ENCODE data around the gene FREM1.
"Not testable (repeated sequence)": the region's sequence is repeated elsewhere in the genome, so short reads cannot be mapped to it uniquely, and the experiment has no call there.

FREM1 gene, protein sequence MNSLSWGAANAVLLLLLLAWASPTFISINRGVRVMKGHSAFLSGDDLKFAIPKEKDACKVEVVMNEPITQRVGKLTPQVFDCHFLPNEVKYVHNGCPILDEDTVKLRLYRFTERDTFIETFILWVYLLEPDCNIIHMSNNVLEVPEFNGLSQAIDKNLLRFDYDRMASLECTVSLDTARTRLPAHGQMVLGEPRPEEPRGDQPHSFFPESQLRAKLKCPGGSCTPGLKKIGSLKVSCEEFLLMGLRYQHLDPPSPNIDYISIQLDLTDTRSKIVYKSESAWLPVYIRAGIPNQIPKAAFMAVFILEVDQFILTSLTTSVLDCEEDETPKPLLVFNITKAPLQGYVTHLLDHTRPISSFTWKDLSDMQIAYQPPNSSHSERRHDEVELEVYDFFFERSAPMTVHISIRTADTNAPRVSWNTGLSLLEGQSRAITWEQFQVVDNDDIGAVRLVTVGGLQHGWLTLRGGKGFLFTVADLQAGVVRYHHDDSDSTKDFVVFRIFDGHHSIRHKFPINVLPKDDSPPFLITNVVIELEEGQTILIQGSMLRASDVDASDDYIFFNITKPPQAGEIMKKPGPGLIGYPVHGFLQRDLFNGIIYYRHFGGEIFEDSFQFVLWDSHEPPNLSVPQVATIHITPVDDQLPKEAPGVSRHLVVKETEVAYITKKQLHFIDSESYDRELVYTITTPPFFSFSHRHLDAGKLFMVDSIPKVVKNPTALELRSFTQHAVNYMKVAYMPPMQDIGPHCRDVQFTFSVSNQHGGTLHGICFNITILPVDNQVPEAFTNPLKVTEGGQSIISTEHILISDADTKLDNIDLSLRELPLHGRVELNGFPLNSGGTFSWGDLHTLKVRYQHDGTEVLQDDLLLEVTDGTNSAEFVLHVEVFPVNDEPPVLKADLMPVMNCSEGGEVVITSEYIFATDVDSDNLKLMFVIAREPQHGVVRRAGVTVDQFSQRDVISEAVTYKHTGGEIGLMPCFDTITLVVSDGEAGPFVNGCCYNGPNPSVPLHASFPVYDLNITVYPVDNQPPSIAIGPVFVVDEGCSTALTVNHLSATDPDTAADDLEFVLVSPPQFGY (N-terminal part only)

GRCh38 chr9:14909961-14910805, at the start of gene FREM1:
Gene FREM1 (minus strand): TSS chr9:14910428. CDS start chr9:14868977, 41,451 bp downstream.
- no peak for DNase-seq (ENCODE audit: low read depth in 1 of 2, low spot score in 1 of 2)

DNA sequence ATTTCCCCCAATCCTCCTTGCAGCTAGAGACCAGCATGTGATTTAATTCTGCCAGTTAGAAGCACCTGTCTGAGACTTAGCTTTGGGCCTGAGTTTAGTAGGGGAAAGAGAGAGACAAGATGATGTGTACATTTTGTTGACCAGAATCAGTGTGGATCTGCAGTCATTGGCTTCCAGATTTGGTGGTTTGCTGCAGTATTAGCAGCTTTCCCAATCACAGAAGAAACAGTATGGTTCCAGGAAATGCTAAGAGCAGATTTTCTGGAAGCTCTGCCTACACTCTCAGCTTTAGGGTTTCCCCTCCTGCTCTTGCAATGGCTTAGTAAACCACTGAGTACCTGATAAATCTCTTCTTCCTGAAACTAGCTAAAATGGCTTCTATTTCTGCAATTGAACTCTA, 48.8 kb upstream of the FREM1 start:
- DNase-seq (ENCODE audit: low read depth in 1 of 2, low spot score in 1 of 2): no peak

DNA sequence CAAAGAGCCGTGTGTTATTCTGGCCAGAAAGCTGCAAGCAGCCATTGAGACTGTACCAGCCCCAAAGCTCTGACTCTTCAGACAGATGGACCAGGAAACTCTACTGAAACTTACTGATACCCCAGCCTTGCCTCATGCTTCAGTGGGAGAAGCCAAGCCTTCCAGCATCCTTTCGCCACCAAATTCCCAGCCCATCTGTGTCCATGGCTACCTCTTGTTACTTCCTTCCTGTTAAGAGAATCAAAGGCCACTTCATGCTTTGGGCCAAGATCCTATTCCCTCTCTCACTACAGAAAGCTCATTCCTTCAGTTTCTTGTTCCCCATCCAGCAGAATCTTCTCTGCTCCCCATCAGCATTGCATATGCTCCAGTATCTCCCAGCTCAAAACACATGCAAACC, 46.9 kb upstream of the FREM1 start:
- DNase-seq (ENCODE audit: low read depth in 1 of 2, low spot score in 1 of 2): no peak

GRCh38 chr9:14956208-14956607, 46.0 kb upstream of the FREM1 start:
- no peak for DNase-seq (ENCODE audit: low read depth in 1 of 2, low spot score in 1 of 2)

DNA sequence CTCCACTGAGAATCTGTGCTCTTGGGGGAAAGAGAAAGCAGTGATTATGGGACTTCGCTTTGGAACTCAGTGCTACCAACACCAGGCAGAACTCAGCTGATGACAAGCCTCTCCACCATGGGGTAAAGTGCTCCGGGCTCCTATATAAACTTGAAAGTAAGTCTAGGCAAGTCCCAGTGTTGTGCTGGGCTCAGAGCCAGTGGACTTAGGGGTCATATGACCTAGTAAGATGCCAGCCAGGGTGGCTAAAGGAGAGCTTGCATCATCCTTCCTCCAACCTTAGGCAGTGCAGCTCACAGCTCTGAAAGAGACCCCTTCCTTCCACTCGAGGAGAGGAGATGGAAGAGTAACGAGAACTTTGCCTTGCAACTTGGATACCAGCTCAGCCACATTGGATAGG, 35.1 kb upstream of the FREM1 start:
- no peak for DNase-seq (ENCODE audit: low read depth in 1 of 2, low spot score in 1 of 2)

DNA sequence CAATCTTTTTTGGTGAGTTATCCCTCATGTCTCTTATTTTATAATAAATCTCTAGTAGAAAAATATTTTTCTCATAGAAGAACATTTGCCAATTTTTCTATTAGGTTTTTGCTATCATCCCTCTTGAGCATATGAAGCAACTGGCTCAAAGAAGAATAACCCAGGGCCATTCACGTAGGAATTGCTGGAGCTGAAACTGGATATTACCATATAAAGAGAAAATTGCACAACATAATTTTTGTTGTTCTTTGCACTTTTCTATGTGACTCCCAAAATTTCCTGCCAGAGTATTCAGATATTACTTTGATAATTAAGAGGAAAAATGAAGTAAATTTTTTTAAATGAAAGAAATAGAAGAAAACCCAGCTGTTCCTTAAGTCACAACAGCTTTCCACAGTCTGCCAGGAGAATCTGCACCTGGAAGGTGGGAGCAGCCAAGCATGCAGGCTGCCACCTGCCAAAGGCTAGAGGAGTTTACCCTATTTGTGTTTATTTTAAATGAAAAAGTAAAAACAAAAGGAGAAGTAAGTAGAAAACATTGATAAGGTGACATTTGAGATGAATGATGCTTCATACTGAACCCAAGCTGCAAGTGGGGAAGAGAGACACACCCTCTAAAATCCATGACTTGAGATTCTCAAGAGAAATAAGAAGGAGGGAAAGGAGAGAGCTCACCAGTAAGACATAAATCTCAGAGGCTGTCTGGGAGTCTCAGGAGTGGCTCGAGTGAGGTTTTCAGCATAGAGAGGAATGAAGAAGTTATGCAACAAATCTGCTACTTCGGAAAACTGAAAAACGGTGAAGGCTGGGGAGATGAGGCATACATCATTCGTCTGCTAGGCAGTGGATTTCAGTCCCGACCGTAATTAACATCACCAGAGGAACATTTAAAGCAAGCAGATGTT, 31.5 kb upstream of the FREM1 start:
- no peak for DNase-seq (ENCODE audit: low read depth in 1 of 2, low spot score in 1 of 2)

GRCh38 chr9:14939378-14939777, 29.1 kb upstream of the FREM1 start:
- DNase-seq (ENCODE audit: low read depth in 1 of 2, low spot score in 1 of 2): no peak

- no peak for DNase-seq (ENCODE audit: low read depth in 1 of 2, low spot score in 1 of 2)
Observed at GRCh38 chr9:14937216-14937615, 27.0 kb upstream of the FREM1 start.

DNA sequence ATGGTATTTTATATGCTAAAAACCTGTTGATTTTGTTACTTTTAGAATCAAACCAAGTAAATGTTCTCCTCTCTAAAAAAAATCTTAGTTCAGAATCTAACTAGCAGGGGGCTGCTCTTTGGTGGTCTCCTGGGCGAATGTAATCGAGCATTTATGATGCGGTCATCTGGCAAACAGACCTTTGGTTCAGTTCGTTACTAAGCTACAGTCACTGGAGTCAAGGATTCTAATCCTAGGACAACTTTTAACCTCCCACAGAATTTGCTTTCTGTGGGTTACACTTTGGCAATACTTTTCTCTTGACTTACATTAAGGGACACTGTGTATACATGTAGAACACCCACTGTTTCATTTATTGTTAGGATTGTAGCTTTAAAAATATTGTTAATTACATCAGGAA, 26.3 kb upstream of the FREM1 start:
- DNase-seq (ENCODE audit: low read depth in 1 of 2, low spot score in 1 of 2): no peak

- no peak for DNase-seq (ENCODE audit: low read depth in 1 of 2, low spot score in 1 of 2)
Observed at GRCh38 chr9:14935964-14936363, 25.7 kb upstream of the FREM1 start.

- no peak for DNase-seq (ENCODE audit: low read depth in 1 of 2, low spot score in 1 of 2)
Observed at GRCh38 chr9:14935106-14935751, 25.0 kb upstream of the FREM1 start.

GRCh38 chr9:14932641-14933040, 22.4 kb upstream of the FREM1 start:
- DNase-seq (ENCODE audit: low read depth in 1 of 2, low spot score in 1 of 2): no peak

DNA sequence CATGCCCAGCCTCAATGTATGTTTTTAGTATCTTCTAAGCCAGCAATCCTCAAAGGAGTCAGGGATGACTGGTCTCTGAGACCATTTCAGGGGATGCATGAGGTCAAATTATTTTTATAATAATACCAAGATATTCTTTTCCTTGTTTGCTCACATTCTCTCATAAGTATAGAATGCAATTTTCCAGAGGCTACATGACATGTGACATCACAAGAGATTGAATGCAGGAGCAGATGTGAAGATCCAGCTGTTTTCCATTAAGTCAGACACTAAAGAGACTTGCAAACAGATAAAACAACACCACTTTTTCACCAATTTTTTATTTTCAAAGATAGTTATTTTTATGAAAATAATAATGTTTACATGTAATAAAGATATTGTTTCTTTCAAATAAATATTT, 22.0 kb upstream of the FREM1 start:
- DNase-seq (ENCODE audit: low read depth in 1 of 2, low spot score in 1 of 2): no peak

DNA sequence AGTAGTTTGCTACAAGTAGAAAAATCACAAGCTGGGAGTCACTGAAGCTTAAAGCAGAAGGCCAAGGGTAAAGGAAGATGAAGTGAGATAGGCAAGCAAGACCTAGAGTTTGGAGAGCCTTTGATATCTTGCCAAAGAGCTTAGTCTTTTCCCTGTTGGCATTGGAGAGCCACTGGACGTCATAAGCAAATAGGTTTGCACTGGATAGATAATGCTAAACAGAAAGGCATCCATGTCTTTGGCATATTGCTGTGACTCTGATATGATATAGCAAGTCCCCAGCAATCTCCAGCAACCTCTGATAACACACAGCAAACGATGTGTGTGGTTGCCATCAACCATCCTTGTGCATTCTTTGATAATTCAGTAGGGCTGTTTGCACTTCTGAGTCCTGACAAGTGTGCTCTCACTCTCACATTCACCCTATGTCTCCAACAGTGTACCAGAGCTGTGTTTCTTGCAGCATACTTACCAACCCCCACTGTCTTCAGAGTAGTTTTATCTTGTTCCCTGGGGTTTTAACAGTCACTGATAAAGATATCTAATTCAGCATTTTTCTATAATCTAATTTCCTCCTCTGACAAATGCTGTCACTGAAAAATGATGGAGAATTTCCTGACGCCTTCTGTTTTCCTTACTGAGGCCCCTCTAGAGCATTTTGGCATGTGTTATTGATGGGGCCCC, 16.9 kb upstream of the FREM1 start:
- DNase-seq (ENCODE audit: low read depth in 1 of 2, low spot score in 1 of 2): no peak

DNA sequence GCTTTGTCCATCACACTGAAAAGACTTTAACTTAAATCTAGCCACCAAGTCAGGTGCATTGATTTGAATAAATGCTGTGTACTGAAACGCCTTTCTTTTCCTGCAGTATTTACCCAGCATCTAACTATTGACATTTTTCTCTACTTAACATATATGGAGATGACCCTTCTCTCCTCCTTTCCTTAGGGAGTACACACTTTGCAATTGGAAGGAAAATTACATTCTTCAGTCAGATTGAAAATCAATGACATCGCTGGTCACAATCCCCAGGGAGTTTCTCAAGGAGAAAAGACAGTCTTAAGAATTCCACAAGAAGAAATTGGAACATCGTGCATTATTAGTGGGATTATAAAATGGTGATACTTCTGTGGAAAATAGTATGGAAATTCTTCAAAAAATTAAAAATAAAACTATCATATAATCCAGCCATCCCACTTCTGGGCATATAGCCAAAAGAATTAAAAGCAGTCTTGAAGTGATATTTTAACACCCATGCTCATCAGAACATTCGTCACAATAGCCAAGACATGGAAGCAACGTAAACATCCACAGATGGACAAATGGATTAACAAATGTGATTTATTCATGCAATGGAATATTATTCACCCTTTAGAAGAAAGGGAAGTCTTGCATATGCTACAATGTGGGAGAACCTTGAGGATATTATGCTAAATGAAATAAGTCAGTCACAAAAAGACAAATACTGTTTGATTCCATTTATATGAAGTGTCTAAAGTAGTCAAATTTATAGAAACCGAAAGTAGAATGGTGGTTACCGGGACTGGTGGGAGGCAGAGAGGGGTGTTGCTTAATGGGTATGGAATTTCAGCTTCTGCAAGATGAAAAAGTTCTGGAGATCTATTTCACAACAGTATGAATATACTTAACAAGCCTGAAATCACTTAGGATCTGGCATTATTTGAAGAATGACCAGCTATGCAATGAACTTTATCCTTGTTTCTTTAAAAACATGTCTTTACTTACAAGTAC, 14.3 kb upstream of the FREM1 start:
- no peak for DNase-seq (ENCODE audit: low read depth in 1 of 2, low spot score in 1 of 2)

GRCh38 chr9:14923701-14924100, 13.5 kb upstream of the FREM1 start:
- DNase-seq (ENCODE audit: low read depth in 1 of 2, low spot score in 1 of 2): no peak

- DNase-seq (ENCODE audit: low read depth in 1 of 2, low spot score in 1 of 2): not testable (repeated sequence)
Observed at GRCh38 chr9:14920805-14921204, 10.6 kb upstream of the FREM1 start.

GRCh38 chr9:14913366-14913765, 3.1 kb upstream of the FREM1 start:
- no peak for DNase-seq (ENCODE audit: low read depth in 1 of 2, low spot score in 1 of 2)

Data from stimulated activated CD4-positive, alpha-beta T cell treated with anti-CD3 and anti-CD28 coated beads, Interleukin-15, amount 100 ng/mL, for 1 hour (primary cell).